Fibroblast of skin of right quadriceps (primary cell): ENCODE results near the gene TTC19.
"Not testable (repeated sequence)": the region's sequence is repeated elsewhere in the genome, so short reads cannot be mapped to it uniquely, and the experiment has no call there.

Source experiments
- DNase-seq: peaks from one replicate; pipeline ENCODE4 v3.0.0-alpha.2; 2013

Gene TTC19

DNA sequence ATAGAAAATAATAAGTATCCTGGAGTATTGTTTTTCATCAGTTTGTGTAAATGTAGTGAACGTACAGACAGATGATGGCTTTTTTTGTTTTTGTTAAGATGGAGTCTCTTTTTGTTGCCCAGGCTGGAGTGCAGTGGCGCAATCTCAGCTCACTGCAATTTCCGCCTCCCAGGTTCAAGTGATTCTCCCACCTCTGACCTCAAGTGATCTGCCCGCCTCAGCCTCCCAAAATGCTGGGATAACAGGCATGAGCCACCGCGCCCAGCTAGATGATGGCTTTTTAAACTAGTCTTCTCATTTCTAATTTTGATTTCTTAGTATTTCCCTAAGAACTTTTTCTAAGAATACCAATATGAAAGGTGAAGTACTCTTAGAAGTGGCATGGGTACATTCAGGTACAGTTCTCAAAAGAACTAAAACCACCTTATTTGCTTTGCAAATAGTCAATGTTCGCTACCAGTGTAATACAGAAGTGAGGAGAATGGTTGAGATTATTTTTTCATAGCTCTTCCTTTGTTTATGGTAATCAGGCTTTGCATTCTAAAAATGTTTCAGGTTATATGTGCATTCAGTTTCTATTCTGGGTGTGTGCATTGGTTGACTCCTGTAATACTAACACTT is 34.2 kb downstream of the TTC19 start:
- DNase-seq = no peak

- no peak for DNase-seq
These were observed 36.6 kb downstream of the TTC19 start for GRCh38 chr17:16036261-16036660.

GRCh38 chr17:16037636-16038035 is 38.0 kb downstream of the TTC19 start:
- DNase-seq = no peak

DNA sequence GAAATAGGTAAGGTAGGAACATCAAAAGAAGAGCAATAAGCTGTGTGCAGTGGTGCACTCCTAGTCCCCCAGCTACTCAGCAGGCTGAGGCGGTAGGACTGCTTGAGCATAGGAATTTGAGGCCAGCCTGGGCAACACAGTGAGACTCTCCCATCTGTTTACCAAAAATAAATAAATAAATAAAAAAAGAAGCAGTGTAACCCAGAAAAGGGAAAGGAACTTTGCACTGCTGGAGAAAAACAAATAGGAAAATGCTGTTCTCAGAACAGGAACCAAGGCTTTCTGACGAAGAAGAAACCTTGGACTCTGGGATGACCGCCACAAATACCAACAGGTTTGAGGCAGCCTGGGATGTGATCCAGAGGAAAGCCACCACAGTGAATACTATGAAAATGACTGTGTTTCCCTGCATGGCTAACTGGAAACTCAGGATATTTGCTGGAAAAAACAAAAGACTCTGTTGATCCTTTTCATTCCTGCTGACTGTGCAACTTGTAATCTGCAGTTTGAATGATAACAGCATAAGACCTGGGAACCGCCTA is 41.2 kb downstream of the TTC19 start:
- peak; percentile 53 for DNase-seq

GRCh38 chr17:16044487-16044886 is 44.9 kb downstream of the TTC19 start:
- DNase-seq = no peak

GRCh38 chr17:16046966-16047365 is 47.3 kb downstream of the TTC19 start:
- no peak for DNase-seq

DNA sequence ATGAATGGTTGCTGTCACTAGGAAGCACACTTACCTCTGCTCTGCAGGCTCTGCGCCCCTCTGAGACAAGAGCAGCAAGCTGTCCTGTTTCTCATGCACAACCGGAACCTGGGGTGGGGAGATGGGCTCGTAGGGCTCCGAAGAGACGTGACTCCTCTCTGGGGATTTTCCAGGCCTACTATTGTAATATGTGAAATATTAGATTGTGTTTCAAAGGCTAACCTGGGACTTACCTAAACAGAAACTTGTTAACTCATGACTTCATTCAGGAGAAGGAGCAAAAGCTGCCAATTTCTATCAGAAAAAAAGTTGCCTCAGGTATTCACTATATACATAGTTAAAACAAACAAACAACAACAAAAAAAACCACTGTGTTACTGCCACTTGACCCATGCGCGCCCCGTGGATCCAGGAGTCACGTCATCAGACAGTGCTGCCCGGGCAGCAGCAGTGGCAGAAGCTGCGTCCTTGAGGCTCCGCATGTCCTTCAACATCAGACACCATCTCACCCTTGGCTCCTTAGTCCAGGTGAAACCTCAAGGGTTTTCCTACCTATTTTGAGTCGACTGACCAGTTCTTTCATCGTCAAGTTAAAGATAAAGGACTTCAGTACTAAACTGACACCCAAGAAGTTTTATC is 49.3 kb downstream of the TTC19 start:
- no peak for DNase-seq

DNA sequence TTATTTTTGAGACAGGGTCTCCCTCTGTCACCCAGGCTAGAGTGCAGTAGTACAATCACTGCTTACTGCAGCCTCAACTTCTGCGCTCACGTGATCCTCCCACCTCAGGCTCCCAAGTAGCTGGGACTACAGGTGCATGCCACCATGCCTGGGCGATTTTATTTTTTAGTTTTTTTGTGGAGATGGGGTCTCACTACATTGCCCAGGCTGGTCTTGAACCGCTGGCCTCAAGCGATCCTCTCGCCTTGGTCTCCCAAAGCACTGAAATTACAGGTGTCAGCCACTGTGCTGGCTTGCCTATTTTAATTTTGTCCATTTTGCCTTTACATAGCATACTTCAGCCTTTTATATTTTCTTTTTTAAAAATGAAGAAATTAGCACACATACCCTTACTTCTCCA is 51.2 kb downstream of the TTC19 start:
- no peak for DNase-seq

GRCh38 chr17:16052486-16052885 is 52.9 kb downstream of the TTC19 start:
- DNase-seq = peak; percentile 25

- not testable (repeated sequence) for DNase-seq
These were observed 55.5 kb downstream of the TTC19 start for GRCh38 chr17:16055139-16055538.

- no peak for DNase-seq
These were observed 62.0 kb downstream of the TTC19 start for GRCh38 chr17:16061631-16062030.

GRCh38 chr17:16066125-16066524 is 66.5 kb downstream of the TTC19 start:
- no peak for DNase-seq

DNA sequence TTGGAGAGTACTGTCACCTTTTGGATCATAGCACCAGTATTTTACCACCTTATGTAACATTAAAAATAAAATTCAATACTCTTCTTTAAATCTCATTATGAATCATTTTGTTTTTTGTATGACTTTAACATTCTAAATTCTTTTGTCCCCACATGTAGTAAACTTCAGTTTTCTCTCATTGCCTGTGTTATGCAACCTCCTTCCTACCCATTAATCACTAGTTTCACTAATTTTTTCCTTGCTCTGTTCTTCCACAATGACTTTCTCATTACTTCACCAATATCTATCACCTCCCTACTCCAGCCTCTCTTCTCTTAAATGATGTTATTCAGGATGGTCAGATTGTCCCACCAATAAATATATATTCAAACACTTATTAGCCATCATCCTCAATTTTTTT is 68.7 kb downstream of the TTC19 start:
- DNase-seq = no peak

GRCh38 chr17:16072031-16072430 is 72.4 kb downstream of the TTC19 start:
- no peak for DNase-seq

DNA sequence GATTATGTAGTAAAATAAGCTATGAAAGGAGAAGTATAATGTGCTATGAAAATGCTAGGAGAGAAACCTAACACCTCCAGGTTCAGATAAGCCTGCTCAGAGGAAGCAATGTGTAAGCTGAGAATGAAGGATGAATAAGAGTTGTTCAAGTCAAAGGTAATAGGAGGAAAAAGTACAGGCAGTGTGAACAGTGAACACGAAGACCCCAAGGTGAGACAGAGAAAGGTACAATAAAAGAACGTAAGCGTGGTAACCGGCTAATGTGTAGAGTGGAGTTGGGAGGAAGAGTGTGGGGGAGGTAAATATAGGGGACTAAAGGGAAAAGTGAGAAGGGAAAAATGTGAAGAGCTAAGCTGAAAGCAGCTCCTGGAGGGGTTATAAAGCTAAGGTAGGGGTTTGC is 74.2 kb downstream of the TTC19 start:
- no peak for DNase-seq

DNA sequence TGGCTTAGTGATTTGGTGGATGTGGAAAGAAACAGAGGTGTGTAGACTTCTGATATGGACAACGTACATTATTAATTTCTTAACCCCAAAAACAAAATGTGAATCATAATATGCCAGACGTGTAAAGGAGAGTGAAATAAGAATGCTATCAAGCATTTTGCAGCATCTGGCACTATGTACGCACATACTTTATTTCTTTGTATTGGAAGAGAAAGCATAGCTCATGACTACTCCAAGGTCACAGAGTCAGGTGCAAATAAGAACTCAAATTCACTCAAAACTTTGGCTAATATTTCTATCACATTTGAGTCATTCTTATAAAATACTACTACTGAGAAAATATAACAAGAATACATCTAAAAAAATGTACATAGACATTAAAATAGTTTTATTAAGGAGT is 74.8 kb downstream of the TTC19 start:
- no peak for DNase-seq

DNA sequence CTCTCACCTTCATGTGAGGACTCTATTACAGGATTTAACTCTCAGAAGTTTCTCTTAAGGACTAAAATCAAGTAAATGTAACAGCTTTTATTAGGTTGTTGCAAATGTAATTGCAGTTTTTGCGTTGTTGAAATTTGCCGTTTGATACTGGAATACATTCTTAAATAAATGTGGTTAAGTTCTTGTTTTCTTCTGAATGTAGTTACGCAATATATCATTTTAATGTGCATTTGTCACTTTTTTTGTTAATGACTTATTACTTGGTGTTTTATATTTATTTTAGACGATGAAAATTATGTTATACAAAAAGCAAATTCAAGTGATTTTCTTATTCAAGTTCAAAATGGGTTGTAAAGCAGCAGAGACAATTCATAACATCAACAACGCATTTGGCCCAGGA is 76.3 kb downstream of the TTC19 start:
- no peak for DNase-seq
